ENCODE results near the gene TF.
A peak's percentile ranks its signal among the peaks of the same experiment; 100 is the strongest.

TF gene

DNA sequence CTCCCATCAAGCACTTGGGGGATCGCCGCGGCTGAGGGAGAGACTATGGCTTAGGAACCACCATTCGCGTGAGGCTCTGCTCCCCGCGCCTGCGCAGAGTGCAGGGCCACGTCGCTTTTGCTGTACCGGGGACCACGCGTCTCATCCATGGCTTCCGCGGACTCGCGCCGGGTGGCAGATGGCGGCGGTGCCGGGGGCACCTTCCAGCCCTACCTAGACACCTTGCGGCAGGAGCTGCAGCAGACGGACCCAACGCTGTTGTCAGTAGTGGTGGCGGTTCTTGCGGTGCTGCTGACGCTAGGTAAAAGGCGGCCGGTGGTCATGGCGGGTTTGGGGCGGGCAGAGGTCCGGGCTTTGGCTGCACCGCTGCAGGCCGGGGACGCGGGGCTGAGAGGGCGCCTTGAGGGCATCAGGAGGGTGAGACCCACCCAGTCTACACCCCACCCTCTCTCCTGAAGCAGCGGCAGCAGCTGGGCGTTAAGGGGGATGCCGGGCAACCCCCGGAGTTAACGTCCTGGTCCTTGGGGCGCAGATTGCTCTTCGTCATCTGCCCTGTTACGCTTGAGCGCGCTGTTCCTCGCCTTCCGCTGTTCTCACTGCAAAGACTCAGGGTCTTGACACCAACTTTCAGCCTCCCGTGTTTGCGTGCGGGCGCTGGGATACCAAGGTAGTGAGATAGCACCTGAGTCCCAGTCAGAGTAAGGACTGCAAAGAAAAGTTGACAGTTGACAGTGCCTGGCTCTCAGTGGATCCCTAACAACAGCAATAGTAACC is 59.7 kb downstream of the TF start, which contains the start of gene SRPRB:
Gene SRPRB (plus strand): TSS at position 114 of the 774 bp plus-strand sequence. CDS start 34 bp downstream, at position 148.
- H3K4me1 ChIP-seq (ENCODE audit: insufficient read depth, insufficient read length): no peaks in the 10 kb centered on the region
- H3K36me3 ChIP-seq (ENCODE audit: insufficient read depth, insufficient read length, low read length): peaks cover 40% of the 10 kb centered on the region
- H3K4me3 ChIP-seq (ENCODE audit: insufficient read length, low read depth): peak within 1 kb of the TSS; percentile 81
- H3K9ac ChIP-seq (ENCODE audit: insufficient read length, low read depth): peak within 1 kb of the TSS; percentile 84
- TF ChIP-seq ZNF274 (IDR thresholded peaks at IDR 0.05; ENCODE audit: low read depth, low read length): no peak
- peak; percentile 45 for TF ChIP-seq YY1 (IDR thresholded peaks at IDR 0.05; ENCODE audit: insufficient read depth, insufficient read length)
- H3K27me3 ChIP-seq (ENCODE audit: insufficient read depth, insufficient read length): no peaks in the 10 kb centered on the region
- no peaks in the 10 kb centered on the region for H3K9me3 ChIP-seq (ENCODE audit: insufficient read depth, low read length)
- peak; percentile 90 for DNase-seq (ENCODE audit: low read depth, low spot score)

DNA sequence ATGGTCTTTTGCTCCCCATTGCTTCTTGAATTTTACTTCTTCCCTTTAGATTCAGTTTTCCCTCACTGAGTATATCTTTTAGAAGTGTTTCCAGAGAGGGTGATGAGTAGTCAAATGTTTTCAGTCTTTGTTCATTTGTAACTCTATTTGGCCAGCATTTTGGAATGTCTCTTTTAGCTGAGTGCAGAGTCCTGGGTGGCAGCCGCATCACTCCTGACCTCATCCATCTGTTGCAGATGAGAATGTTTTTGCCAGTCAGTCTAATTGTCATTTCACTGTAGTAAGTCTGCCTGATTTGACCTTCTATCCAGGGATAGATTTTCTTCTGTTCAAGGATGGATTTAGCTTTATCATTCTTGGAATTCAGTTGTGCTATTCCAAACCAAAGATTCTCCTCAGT is 66.7 kb downstream of the TF start:
- Histone ChIP-seq H3K9ac (ENCODE audit: insufficient read length, low read depth) (no peak overlapping the region), H3K36me3 (ENCODE audit: insufficient read depth, insufficient read length, low read length) (peaks cover 93% of the 10 kb centered on the region), H3K4me3 (ENCODE audit: insufficient read length, low read depth) (no peak overlapping the region), H3K27me3 (ENCODE audit: insufficient read depth, insufficient read length) (no peaks in the 10 kb centered on the region), H3K9me3 (ENCODE audit: insufficient read depth, low read length) (no peaks in the 10 kb centered on the region), H3K4me1 (ENCODE audit: insufficient read depth, insufficient read length) (no peaks in the 10 kb centered on the region)
- no peak for DNase-seq (ENCODE audit: low read depth, low spot score)
- TF ChIP-seq SUZ12 (IDR thresholded peaks at IDR 0.05; ENCODE audit: extremely low read depth, insufficient read depth, insufficient read length) (no peak), YY1 (IDR thresholded peaks at IDR 0.05; ENCODE audit: insufficient read depth, insufficient read length) (no peak), ZNF274 (IDR thresholded peaks at IDR 0.05; ENCODE audit: low read depth, low read length) (no peak)

DNA sequence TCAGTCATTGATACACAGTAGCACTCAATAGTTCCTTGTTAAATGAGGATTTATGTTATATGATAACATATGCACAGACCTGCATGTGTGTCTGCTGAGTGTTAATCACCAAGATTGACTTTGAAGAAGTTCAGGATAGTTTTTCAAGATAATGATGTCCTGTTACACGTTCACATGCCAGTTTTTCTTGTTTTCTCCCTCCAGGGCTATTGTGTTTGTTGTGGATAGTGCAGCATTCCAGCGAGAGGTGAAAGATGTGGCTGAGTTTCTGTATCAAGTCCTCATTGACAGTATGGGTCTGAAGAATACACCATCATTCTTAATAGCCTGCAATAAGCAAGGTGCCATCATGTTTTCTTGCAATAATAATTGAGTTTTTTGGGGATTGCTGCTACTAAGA is 69.2 kb downstream of the TF start:
- Histone ChIP-seq H3K9me3 (ENCODE audit: insufficient read depth, low read length) (no peaks in the 10 kb centered on the region), H3K4me3 (ENCODE audit: insufficient read length, low read depth) (no peak overlapping the region), H3K9ac (ENCODE audit: insufficient read length, low read depth) (no peak overlapping the region), H3K36me3 (ENCODE audit: insufficient read depth, insufficient read length, low read length) (peaks cover 90% of the 10 kb centered on the region), H3K4me1 (ENCODE audit: insufficient read depth, insufficient read length) (no peaks in the 10 kb centered on the region), H3K27me3 (ENCODE audit: insufficient read depth, insufficient read length) (no peaks in the 10 kb centered on the region)
- DNase-seq (ENCODE audit: low read depth, low spot score): no peak
- no peak for TF ChIP-seq YY1 (IDR thresholded peaks at IDR 0.05; ENCODE audit: insufficient read depth, insufficient read length)

DNA sequence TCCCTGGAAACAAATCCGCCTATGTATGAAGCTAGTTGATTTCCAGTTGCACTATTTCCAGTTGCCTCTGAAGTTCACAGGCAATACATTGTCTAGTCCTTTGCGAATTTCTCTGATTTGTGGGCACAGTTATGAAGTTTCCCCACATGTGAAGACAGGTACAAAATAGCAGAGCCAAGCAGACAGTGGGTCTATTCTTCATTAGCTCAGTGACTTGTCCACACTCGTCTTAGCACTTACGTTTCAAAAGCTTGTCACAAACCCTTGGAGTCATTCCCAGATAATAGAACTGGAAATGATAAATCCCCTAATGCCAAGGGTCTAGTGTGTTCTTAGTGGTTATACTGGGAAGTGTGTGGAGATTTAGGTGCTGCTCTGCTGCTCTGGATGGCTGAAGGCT is 73.9 kb downstream of the TF start:
- H3K27me3 ChIP-seq (ENCODE audit: insufficient read depth, insufficient read length): no peaks in the 10 kb centered on the region
- no peak for DNase-seq (ENCODE audit: low read depth, low spot score)
- no peaks in the 10 kb centered on the region for H3K9me3 ChIP-seq (ENCODE audit: insufficient read depth, low read length)
- H3K4me3 ChIP-seq (ENCODE audit: insufficient read length, low read depth): no peak overlapping the region
- peaks cover 94% of the 10 kb centered on the region for H3K36me3 ChIP-seq (ENCODE audit: insufficient read depth, insufficient read length, low read length)
- peaks cover 8% of the 10 kb centered on the region for H3K4me1 ChIP-seq (ENCODE audit: insufficient read depth, insufficient read length)
- no peak overlapping the region for H3K9ac ChIP-seq (ENCODE audit: insufficient read length, low read depth)
- TF ChIP-seq YY1 (IDR thresholded peaks at IDR 0.05; ENCODE audit: insufficient read depth, insufficient read length) (no peak), ZNF274 (IDR thresholded peaks at IDR 0.05; ENCODE audit: low read depth, low read length) (no peak), SUZ12 (IDR thresholded peaks at IDR 0.05; ENCODE audit: extremely low read depth, insufficient read depth, insufficient read length) (no peak)

DNA sequence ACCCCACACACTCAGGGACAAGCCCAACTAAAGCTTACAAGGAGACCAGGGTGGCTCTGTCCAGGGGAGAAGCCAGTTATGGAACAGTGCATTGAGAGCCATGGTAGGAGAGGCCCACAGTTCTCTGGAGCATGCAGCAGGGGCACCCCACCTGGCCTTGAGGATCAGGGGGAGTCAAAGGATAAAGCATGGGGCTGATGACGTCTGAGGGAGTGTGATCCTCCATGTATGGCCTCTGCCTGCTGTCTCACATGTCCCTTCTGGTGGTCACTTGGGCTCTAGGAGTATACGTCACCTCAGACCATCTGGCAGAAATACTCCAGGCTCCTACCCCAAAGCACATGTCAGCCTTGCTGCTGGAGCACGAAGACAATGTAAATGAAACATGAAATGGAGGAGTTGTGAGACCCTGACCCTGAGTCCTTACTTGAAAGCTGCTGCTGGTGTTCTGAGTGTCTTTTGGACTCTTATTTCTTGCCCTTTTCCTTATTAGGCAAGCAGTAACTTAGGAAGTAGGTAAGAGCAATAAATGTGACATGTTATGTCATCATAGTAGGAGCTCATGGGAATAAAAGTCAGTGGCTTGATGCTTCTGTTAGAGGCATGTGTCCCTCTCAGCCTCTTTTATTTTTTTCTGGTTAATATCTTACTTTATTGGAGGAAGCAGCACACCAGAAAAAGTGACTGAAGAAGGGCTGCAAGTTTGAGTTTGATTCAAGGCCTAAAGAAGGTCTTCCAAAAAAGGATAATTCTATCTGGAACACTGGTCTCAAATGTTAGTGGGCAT is 74.9 kb downstream of the TF start:
- no peak for DNase-seq (ENCODE audit: low read depth, low spot score)
- Histone ChIP-seq H3K9ac (ENCODE audit: insufficient read length, low read depth) (no peak overlapping the region), H3K4me1 (ENCODE audit: insufficient read depth, insufficient read length) (peaks cover 8% of the 10 kb centered on the region), H3K27me3 (ENCODE audit: insufficient read depth, insufficient read length) (no peaks in the 10 kb centered on the region), H3K9me3 (ENCODE audit: insufficient read depth, low read length) (no peaks in the 10 kb centered on the region), H3K4me3 (ENCODE audit: insufficient read length, low read depth) (no peak overlapping the region), H3K36me3 (ENCODE audit: insufficient read depth, insufficient read length, low read length) (peaks cover 89% of the 10 kb centered on the region)
- TF ChIP-seq SUZ12 (IDR thresholded peaks at IDR 0.05; ENCODE audit: extremely low read depth, insufficient read depth, insufficient read length): no peak
- no peak for TF ChIP-seq YY1 (IDR thresholded peaks at IDR 0.05; ENCODE audit: insufficient read depth, insufficient read length)

DNA sequence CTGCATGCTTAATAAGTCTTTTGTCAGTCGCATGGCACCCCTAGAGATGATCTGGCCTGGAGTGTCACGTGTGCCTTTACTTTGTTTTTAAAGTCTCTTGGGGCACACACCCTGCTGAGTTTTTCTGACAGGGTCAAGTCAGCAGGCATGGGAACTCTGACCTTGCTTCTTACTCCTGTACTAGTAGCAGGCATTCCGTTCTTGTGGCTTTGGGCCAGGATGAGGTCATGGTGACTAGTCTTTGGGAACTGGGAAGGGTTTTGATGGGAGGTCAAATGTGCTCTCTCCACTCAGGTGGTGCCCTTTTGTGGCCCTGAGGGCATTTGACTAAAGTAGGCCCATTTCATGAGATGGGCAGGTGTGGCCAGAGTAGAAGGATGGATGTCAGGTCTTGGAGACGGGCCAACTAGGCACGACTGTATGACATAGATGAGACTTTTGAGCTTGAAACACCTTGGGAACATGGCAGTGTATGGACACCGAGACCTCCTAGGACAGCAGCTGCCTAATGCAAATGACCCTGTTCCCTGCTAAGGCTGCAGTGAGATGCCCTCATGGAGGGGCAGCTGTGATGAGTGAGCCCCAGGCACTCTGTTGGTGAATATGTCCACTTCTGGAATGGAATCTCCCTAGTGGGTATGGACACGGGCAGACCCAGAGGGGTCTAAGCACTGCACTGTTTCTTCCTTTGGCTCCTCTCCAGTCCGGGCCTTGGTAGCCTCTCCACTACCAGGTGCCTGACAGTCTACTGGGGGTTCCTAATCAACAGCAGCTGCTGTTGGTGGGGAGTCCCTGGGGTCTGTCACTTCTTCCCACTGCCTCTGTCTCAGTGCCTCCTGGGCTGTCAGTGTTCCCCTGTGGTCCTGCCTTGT is 75.8 kb downstream of the TF start:
- no peak for TF ChIP-seq SUZ12 (IDR thresholded peaks at IDR 0.05; ENCODE audit: extremely low read depth, insufficient read depth, insufficient read length)
- TF ChIP-seq YY1 (IDR thresholded peaks at IDR 0.05; ENCODE audit: insufficient read depth, insufficient read length): no peak
- TF ChIP-seq ZNF274 (IDR thresholded peaks at IDR 0.05; ENCODE audit: low read depth, low read length): no peak
- no peak overlapping the region for H3K9ac ChIP-seq (ENCODE audit: insufficient read length, low read depth)
- no peak overlapping the region for H3K4me3 ChIP-seq (ENCODE audit: insufficient read length, low read depth)
- H3K9me3 ChIP-seq (ENCODE audit: insufficient read depth, low read length): no peaks in the 10 kb centered on the region
- DNase-seq (ENCODE audit: low read depth, low spot score): peak; percentile 49
- H3K27me3 ChIP-seq (ENCODE audit: insufficient read depth, insufficient read length): no peaks in the 10 kb centered on the region
- peaks cover 8% of the 10 kb centered on the region for H3K4me1 ChIP-seq (ENCODE audit: insufficient read depth, insufficient read length)
- H3K36me3 ChIP-seq (ENCODE audit: insufficient read depth, insufficient read length, low read length): peaks cover 84% of the 10 kb centered on the region
